Stimulated activated CD4-positive, alpha-beta T cell treated with anti-CD3 and anti-CD28 coated beads, Interleukin-1b, Interleukin-23, amount 100 ng/mL, for 24 hours (primary cell): ENCODE results near the gene FBXO10.

Experiments used
- DNase-seq, 4 experiments: peaks; one replicate each; pipeline ENCODE4 v3.0.0-alpha.2; 2020; ENCODE audit warnings: low read depth in 4 of 4, low spot score in 1 of 4

Gene FBXO10

DNA sequence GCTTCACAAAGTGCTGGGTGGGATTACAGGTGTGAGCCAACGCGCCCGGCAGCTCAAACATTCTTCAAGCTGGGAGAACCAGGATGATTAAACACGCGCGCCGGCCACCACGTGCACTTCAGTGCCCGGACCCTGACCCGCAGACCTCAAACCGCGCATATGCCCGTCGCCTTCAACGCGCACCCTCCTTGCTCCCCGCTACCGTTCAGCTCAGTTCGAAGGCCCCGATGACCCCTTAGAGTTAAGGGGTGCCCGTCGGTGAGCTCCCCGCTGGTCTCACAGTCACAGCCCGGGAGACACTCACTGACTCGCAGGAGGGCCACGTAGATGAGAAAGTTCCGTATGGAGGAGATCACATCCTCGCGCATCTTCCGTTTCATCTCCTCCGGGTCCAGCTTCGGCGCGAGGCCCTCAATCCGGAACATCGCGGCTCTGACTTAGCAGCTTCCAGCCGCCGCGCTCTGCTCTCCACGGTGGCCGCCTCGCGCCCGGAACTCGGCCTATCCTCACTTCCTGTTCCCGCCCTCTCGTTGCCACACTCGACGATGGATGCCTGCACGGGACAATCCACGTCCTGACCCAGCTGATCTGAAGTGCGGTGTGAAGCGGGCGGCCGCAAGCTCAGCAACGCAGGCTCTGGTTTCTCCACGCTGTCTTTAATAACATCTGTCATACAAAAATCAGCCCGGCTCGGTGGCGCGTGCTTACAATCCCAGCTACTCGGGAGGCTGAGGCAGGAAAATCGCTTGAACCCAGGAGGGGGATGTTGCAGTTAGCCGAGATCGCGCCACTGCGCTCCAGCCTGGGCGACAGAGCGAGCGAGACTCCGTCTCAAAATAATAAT, 16.1 kb upstream of the FBXO10 start, which contains the start of gene TOMM5:
Gene TOMM5, minus strand, starts transcription at position 490 of the 844 bp plus-strand sequence. Its CDS starts 65 bp downstream, at position 425.
- DNase-seq, result peak; percentile 78 to 86 (median 84)

DNA sequence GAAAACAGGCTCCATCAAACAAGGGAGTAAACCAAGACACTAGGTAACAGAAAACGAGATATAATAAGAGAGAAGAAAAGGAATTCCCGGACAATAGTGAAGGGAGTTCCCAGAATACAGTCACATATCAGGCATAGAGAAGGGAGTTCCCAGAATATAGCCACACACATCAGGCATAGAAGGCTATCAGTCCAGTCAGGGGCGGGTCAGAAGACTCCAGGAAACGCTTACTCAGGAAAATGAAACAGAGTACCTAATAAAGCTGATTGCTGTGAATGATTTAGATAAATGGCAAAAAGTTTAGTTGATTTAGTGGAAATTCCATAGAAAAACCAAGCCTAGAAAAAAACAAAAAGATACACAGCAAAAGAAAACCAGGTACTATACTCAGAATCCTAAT, 11.3 kb upstream of the FBXO10 start:
- DNase-seq, result no peak

DNA sequence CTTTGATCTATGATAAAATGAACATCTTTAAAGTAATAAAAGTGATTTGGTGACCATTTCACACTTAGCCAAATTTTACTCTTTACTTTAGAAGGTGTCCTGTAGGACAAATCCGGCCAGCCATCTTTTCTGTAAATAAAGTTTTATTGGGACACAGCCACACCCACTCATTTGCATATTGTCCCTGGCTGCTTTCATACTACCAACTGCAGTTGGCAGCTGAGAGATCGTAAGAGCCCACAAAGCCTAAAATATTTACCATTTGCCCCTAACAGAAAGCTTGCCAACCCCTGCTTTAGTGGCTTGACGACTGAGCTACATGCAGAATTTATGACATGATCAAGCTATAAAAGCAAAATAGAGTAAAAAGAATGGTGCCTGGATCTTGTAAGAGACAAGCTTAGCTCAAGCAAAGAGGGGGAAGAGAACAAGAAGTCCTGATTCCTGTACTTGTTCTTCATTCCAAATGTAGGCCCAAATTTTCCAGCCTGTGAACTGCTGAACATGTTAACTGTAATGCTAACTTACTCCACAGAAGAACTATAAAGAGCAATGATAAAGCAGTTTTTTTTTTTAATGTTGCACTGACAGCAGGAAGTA, 7.4 kb upstream of the FBXO10 start:
- DNase-seq, result no peak

DNA sequence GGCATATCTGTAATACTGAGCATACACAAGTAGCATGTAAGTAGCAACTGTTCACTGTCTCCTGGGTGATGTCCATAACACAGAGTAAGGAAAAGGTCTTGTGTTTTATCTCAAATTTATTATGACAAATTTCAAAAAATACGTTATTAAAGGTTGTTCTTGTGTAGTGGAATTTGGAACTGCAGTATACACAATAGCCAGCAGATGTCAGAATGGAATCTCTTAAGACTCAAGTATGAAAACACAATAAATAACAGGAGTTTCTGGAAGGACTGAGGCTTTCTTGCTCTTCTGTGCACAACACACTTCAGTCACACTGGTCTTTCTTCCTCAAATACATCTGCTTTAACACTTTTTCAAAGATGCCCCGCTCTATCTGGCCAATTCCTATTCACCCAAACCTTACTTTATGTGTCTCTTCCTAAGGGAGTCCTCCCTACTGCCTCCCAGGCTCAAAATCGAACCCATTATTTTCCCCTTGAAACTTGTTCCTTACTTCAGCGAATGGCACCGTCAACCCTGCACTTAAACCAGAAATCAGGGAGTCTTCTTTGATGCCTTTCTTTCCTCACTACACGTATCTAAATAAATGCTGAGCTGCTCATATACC, 6.5 kb upstream of the FBXO10 start:
- DNase-seq, result no peak

DNA sequence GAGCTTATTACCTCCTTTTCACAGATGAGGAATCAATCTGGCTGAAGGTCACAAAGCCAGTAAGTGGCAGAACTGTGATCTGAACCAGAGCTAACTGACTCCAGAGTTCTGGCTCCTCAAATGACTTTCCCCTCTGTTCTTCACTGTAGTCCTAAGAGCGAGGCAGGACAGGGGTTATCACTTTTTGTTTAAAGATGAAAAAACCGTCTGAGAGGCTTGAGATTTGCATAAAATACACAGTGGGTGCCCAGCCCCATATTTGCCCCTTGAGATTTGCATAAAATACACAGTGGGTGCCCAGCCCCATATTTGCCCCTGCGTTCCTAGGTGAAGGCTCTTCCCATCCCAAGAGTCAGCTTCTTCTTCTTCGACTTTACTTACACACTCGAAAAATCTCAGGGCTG, 667 bp downstream of the FBXO10 start:
- DNase-seq, result no peak

DNA sequence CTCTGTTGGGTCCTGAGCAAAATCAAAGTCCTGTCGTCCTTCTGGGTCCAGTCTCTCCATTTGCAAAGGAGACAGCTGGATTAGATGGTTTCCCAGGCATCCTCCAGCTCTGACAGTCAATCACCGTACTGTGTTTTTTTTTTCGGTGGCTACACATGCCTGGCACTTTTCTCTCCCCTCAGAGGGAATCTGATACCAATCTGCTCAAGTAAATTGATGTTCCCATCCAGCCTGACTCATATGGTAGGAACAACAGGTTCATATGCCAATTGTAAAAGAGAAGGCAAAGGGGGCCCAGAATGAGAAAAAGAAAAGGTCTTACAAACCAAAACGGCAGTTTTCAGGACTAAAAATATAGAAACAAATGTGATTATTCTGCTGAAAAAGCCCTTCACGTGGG, 1.2 kb downstream of the FBXO10 start:
- DNase-seq, result no peak

DNA sequence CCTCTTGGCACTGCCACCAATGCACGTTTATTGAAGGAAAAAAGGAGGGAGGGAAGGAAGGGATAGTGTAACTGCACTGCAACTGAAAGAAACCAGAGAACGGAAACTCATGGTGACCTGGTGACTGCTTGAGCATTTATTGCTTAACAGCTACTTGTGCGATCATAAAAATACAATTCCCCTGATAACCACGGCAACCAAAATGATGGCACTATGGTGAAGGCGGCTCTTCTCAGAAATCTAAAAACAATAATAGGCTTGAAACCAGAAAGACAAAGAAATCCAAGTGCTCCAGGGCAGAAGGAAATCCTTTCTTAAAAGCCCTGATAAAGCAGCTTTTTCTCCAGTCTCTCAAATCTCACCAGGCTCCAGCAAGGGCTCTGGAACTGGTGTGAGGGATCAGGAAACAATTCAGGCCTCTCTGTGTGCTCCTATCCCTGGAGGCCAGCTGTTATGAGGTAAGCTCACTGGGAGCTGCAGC, 1.9 kb downstream of the FBXO10 start:
- DNase-seq, result no peak

DNA sequence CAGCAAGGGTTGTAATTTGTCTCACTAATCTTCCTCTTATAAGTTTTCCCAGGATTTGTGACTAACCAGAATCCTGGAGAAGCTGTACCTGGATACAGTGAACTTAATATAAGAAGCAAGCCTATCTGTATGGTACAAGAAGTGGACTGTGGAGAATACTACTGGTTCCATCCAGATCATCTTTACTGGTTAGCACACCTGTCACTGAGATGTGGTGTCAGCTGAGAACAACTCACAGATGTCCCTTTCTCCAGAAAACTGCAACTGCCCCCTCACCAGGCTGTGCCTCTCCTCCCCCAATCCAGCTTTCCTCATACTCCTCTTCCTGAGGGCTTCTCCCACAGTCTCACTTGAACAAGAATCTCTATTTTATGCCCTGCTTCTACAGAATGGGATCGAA, 4.9 kb downstream of the FBXO10 start:
- no peak for DNase-seq

DNA sequence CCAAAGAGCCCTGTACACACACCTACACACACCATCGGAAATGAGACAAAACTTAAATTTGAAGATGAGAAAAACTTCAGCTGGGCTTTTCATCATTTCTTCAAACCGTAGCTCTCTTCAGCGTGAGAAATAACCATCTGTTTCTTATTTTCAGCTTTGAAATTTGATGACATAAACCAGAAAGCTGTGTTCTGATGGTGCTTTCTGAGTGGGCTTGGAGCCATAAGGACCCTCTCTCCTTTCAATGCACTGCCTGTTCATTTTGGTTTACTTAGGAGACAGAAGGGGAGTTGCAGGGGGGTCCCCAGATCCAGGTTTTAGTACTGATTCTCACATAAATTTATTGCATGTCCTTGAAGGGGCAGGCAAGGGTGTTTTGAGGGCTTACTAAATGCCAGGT, 9.5 kb downstream of the FBXO10 start:
- DNase-seq, result no peak

DNA sequence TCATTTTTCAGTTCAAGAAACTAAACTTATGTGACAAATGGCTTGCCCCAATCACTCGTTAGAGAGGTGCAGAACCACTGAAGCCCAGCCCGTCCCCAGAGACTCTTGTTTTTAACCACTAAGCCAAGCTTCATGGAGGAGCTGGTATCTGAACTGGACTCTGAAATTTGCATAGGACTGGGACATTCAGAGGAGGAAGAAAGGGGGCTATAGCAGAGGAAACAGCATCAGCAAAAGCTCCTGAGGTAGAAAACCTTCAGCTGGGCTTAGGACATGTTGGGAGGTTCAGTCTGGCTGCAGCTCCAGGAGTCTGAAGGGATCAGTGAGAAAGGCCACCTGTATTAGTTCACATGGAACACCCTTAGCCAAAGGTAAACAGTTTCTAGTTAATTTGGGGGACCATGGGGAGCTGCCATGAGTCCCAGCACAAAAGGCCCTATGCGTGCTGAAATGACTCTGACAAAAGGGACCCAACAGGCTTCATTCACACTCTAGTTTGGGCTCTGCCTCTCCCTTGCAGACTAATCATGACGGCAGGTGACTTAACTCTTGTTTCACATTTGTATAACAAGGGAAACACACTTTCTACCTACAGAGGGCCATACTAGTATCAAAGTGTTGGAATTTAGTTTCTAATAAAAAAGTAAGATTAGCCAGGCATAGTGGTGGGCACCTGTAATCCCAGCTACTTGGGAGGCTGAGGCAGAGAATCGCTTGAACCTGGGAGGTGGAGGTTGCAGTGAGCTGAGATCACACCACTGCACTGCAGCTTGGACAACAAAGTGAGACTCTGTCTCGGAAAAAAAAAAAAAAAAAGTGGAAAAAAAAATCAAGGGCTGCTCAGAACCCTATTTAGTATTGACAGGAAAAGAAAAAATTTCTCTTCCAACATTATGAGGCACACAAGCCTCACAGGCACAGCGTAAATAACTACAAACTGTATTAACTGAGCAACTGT, 10.2 kb downstream of the FBXO10 start:
- DNase-seq, result no peak

DNA sequence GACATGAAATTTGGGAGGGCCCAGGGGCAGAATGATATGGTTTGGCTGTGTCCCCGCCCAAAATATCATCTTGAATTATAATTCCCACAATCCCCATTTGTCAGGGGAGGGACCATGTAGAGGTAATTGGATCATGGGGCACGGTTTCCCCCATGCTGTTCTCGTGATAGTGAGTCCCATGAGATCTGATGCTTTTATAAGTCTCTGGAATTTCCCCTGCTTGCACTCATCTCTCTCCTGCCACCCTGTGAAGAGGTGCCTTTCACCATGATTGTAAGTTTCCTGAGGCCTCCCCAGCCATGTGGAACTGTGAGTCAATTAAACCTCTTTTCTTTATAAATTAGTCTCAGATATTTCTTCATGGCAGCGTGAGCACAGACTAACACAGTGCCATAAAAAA, 11.3 kb downstream of the FBXO10 start:
- no peak for DNase-seq

DNA sequence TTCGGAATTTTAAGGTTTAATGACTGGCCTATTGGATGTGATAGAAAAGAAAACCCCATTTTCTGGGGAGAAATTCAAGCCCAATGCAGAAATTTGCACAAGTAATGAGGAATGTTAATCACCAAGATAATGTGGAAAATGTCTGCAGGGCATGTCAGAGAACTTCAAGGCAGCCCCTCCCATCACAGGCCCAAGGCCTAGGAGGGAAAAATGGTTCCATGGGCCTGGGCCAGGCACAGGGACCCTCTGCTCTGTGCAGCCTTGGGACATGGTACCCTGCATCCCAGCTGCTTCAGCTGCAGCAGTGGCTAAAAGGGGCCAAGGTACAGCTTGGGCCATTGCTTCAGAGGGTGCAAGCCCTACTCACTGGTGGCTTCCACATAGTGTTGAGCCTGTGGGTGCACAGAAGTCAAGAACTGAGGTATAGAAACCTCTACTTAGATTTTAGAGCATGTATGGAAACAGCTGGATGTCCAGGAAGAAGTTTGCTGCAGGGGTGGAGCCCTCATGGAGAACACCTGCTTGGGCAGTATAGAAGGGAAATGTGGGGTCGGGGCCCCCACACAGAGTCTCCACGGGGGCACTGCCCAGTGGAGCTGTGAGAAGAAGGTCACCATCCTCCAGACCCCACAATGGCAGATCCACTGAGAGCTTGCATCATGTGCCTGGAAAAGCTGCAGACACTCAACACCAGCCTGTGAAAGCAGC, 12.2 kb downstream of the FBXO10 start:
- no peak for DNase-seq

DNA sequence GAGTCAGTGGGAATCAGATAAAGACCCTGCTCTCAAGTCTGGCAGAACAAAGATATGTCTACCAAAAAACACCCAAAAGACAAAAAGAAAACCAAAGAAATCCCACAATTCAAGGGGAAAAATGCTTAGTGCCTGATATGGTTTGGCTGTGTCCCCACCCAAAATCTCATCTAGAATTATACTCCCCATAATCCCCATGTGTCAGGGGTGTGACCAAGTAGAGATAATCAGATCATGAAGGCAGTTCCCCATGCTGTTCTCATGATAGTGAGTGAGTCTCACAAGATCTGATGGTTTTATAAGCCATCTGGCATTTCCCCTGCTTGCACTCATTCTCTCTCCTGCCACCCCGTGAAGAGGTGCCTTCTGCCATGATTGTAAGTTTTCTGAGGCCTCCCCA, 13.4 kb downstream of the FBXO10 start:
- DNase-seq, result no peak

DNA sequence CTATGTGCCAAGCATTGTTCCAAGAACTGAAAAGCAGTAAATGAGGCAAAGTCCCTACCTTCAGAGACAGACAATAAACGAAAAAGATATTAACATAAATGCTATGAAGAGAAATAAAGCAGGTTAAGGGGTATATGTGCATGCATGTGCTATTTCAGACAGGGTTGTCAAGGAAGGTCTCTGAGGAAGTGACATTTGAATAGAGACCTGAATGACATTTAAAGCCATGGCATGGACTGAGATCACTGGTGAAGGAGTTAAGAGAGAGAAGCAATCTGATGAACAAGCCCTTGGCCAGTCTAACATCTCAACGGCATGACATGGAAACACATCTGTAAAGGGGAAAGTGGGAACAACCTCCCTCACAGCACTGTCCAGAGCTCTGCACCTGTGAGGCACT, 14.5 kb downstream of the FBXO10 start:
- no peak for DNase-seq

DNA sequence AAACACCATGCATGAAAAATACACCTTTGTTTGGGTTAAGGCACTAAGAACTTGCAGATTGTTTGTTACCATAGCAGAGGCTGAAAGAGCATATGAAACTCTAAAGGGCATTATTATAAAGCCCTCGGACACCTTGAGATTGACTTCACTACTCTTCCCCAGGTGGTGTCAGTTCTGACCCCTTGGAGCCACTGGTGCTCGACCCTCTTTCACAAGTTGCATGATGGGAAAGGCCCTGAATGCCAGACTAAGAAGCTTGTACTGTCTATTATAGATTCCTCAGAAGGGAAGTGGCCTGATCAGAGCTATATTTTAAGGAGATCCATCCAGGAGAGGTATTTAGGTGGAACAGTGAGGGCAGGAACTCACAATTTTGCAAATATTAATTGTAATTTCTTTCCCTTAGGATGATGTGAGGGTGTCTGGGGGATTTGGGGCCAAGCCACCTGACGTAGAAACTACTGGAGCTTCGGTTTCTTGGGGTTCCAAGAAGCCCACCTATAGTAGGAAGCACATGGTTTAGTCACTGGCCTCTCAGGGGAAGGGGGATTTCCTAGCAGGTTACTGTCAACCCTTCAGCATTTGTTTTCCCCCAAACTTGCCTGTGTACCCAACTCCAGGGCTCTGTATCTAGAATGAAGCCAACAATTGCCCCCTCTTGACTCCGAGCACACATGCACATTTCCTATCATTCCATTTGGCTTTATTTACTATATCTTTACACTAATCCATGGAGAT, 16.2 kb downstream of the FBXO10 start:
- no peak for DNase-seq

DNA sequence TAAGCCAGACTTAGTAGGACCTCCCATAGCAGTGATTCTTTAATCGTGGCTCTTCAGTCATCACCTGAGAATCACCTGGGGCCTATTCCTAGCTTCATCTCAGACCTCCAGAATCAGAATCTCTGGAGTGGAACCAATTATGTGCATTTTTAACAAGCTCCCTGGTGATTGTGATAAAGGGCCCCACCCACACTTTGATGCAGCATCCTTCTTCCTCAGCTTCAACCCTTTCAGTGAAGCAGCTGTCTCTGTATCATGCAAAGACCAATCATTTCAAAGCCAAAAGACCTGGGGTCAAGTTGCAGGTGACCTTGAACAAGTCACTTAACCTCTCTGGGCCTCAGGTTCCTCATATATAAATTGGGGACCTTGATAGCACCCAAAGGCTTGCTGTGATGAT, 17.1 kb downstream of the FBXO10 start:
- DNase-seq, result no peak

DNA sequence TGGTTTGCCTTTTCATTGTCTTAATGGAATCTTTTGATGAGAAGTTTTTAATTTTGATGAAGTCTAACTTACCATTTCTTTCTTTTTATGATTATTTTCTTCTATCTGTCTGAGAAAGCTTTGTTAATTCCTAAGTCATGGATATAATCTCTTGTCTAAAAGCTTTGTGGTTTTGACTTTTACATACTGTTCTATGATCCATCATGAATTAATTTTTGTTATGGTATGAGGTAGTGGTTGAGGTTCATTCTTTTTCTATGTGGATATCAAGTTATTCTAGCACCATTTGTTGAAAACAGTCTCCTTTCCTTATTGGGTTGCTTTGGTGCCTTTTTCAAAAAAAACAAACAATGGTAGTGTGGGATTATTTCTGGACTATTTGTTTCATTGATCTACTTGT, 20.4 kb downstream of the FBXO10 start:
- DNase-seq, result no peak

DNA sequence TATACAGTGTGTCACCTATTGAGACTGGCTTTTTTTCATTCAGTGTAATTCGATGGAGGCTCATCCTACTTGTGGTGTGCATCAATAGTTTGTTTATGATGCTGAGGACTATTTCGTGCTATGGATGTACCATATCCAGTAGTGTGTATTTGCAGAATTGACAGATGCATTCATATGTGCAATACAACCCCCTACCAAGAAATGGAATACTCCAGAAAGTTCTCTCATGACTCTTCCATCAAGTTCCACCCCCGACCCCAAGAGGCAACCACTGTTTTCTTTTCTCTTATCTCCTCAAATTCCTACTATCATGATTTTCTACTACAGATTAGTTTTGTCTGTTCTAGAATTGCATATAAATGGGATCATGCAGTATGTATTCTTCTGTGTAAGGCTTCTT, 21.9 kb downstream of the FBXO10 start:
- no peak for DNase-seq

DNA sequence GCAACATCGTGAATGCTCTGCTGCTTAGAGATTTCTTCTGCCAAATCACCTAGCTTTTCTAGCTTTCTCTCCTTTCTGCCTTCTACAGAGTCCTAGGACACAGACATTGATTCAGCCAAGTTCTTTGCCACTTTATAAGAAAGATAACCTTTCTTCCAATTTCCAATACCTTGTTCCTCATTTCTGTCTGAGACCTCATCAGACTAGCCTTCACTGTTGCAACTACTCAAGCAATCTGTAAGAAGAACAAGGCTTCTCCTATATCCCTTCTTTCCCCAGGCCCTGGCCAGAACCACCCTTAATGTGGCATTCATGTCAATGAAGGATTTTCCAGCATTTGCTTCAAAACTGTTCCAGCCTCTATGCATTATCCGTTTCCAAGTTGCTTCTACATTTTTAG, 24.3 kb downstream of the FBXO10 start:
- no peak for DNase-seq

DNA sequence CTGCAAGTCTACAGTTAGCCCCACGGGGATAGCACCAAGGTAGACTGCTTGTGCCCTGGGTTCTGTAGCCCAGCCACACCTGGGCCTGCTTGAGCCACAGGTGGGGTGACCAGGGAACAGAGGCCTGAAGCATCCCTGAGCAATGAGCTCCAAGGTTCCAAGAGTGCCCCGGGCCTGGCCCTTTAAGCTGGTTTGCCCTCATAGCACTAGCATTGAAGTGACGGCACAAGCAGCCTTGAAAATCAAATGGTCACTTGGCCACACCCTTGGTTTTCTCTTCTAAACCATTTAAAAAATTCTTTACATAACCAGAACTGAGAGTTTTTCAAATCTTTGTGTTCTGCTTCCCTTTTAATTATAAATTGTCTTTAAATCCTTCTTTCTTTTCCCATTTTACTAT, 24.7 kb downstream of the FBXO10 start:
- DNase-seq, result no peak
